ENCODE data around the gene TOMM40L.

TOMM40L gene

DNA sequence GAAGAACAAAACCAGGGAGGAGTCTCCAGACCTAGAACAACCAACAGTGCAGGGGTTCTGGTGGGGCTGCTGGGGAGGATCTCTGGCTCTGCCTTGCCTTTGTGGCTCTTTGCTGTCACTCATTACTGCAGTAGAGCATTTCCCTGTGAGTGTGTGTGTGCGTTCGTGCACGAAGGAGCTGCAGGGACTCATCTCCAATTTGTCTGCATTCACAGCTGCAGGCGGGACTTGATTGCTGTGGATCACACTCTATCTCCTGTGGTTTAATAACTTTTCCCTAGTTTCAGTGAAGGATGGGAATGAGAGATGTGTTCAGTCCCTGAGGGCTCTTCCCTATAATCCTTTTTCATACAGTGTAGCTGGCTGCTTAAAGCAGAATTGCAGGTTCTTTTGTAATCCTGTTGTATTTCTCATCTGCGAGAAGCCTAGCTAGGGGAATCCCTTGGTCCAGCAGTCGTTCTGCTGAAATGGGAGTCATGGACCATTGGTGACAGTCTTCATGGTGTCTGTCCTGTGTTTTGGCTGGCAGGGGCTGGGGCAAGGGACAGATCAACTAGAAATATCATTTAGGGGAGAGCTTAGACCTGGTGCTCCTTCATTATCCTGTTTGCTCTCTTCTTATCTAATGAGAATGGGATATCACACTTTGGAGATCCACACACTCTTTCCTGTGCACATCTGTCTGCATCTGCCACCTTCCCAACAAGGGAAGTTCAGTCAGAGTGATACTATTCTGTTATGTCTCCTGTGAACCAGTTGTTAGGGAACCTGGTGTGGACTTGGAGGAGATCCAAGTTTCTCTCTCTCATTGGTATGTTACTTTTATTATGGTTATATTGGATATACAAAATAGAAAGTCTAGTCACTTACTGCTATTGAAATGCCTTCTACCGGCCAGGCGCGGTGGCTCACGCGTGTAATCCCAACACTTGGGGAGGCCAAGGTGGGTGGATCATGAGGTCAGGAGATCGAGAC is 35.7 kb downstream of the TOMM40L start:
- TF ChIP-seq POLR2AphosphoS5 (IDR thresholded peaks at IDR 0.05; ENCODE audit: low read depth, low read length) = no peak
- TF ChIP-seq, protein P1, sequence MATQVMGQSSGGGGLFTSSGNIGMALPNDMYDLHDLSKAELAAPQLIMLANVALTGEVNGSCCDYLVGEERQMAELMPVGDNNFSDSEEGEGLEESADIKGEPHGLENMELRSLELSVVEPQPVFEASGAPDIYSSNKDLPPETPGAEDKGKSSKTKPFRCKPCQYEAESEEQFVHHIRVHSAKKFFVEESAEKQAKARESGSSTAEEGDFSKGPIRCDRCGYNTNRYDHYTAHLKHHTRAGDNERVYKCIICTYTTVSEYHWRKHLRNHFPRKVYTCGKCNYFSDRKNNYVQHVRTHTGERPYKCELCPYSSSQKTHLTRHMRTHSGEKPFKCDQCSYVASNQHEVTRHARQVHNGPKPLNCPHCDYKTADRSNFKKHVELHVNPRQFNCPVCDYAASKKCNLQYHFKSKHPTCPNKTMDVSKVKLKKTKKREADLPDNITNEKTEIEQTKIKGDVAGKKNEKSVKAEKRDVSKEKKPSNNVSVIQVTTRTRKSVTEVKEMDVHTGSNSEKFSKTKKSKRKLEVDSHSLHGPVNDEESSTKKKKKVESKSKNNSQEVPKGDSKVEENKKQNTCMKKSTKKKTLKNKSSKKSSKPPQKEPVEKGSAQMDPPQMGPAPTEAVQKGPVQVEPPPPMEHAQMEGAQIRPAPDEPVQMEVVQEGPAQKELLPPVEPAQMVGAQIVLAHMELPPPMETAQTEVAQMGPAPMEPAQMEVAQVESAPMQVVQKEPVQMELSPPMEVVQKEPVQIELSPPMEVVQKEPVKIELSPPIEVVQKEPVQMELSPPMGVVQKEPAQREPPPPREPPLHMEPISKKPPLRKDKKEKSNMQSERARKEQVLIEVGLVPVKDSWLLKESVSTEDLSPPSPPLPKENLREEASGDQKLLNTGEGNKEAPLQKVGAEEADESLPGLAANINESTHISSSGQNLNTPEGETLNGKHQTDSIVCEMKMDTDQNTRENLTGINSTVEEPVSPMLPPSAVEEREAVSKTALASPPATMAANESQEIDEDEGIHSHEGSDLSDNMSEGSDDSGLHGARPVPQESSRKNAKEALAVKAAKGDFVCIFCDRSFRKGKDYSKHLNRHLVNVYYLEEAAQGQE (IDR thresholded peaks at IDR 0.05; ENCODE audit: insufficient read depth in 1 of 2, low read depth in 2 of 2, low read length in 2 of 2) = peak in 1 of 2 experiments; percentile 71; a peak in 1 of 4 replicates

DNA sequence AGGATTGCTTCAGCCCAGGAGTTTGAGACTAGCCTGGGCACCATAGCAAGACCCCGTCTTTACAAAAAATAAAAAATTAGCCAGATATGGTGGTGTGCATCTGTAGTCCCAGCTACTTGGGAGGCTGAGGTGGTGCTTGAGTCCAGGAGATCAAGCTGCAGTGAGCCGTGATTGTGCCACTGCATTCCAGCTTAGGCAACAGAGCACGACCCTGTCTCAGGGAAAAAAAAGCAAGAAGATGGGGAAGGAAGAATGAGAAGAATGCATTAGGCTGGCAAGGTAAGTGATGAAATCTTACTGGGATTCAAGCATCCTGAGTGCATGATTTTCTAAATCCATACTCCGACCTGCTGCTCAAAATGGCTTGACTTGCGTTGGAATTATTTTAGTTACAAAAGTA is 39.4 kb downstream of the TOMM40L start:
- TF ChIP-seq, protein P1 (IDR thresholded peaks at IDR 0.05; ENCODE audit: insufficient read depth in 1 of 2, low read depth in 2 of 2, low read length in 2 of 2) = no peak
- TF ChIP-seq SIN3A (IDR thresholded peaks at IDR 0.05; ENCODE audit: borderline replicate concordance, insufficient read depth, low read length) (no peak), POLR2AphosphoS5 (IDR thresholded peaks at IDR 0.05; ENCODE audit: low read depth, low read length) (no peak), TAF1 (IDR thresholded peaks at IDR 0.05; ENCODE audit: borderline replicate concordance, insufficient read depth, low read length) (no peak), FOXP2 (optimal IDR thresholded peaks at IDR 0.05; ENCODE audit: borderline replicate concordance, extremely low read depth, extremely low read length, insufficient read depth) (no peak)

DNA sequence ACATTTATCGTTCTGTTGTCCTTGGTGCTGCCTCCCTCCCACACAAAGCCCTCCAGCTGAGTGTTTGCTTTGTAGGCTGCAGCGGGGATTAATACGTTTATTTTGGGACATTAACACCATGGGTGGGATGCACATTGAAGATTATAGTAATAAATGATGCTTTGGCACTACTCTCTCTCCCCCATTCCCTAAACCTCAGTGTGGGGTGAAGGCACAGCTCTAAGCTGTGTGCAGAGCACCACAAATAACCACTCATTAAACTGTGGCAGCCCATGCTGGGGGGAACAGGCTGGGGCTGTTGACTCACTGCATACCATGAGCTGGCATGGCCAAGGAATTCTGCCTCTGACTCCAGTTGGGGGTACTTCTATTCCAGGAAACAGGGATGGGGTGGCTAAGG is 40.3 kb downstream of the TOMM40L start:
- no peak for TF ChIP-seq FOXP2 (optimal IDR thresholded peaks at IDR 0.05; ENCODE audit: borderline replicate concordance, extremely low read depth, extremely low read length, insufficient read depth)
- no peak for TF ChIP-seq TAF1 (IDR thresholded peaks at IDR 0.05; ENCODE audit: borderline replicate concordance, insufficient read depth, low read length)
- TF ChIP-seq, protein P1 (IDR thresholded peaks at IDR 0.05; ENCODE audit: insufficient read depth in 1 of 2, low read depth in 2 of 2, low read length in 2 of 2) = no peak
- no peak for TF ChIP-seq POLR2AphosphoS5 (IDR thresholded peaks at IDR 0.05; ENCODE audit: low read depth, low read length)
- no peak for TF ChIP-seq SIN3A (IDR thresholded peaks at IDR 0.05; ENCODE audit: borderline replicate concordance, insufficient read depth, low read length)

DNA sequence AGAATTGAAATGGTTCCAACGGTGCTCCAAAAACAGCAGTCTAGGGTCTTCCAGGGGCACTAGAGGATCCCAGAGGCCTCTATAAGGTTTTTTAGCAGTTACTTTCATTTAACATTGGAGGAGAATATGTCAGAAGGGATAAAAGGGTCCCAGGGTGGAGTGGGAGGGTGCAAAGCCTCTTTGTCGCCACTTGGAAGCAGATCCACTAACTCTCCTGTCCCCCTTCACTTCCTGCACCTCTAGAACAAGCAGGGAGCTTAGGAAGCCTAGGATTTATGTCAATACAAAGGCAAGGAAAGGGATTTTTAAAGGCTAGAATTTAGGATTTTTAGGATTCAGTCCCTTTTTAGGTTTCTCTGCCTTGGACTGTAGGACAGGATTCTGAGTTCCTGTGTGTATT is 41.0 kb downstream of the TOMM40L start:
- TF ChIP-seq SIN3A (IDR thresholded peaks at IDR 0.05; ENCODE audit: borderline replicate concordance, insufficient read depth, low read length) = no peak
- TF ChIP-seq POLR2AphosphoS5 (IDR thresholded peaks at IDR 0.05; ENCODE audit: low read depth, low read length) = no peak
- TF ChIP-seq TAF1 (IDR thresholded peaks at IDR 0.05; ENCODE audit: borderline replicate concordance, insufficient read depth, low read length) = no peak
- no peak for TF ChIP-seq FOXP2 (optimal IDR thresholded peaks at IDR 0.05; ENCODE audit: borderline replicate concordance, extremely low read depth, extremely low read length, insufficient read depth)
- TF ChIP-seq, protein P1 (IDR thresholded peaks at IDR 0.05; ENCODE audit: insufficient read depth in 1 of 2, low read depth in 2 of 2, low read length in 2 of 2) = no peak
